Inferior parietal cortex (tissue), 1 donor: Measurements from ENCODE around the gene ZBTB7C.

Experiments
- DNase-seq: peaks from one replicate; pipeline ENCODE4 v3.0.0-alpha.2; 2016; ENCODE audit errors: extremely low spot score

Gene ZBTB7C

GRCh38 chr18:48256848-48257247 lies 152.3 kb downstream of the ZBTB7C start:
- no peak for DNase-seq

DNA sequence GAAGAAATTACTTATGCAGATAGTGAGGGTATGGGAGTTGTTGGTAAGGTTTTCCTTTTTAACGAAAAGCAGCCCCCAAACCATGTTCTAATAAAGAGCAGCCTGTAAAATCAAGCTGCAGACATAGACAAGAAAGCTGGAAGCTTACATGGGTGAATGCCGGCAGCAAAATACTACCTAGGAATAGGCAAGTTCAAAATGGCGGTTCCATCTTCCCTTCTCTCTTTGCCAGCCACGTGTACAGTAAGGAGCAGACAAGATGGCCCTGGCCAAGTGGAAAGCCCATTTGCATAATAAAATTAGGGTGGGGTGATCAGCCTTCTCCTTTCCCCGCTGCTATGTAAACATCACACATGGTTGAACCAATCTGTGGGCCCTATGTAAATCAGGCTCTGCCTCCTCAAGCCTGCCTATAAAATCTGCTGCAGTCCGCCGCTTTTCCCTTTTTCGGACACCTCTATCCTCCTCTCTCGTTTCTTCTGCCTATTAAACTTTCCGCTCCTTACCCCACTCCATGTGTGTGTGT lies 155.0 kb downstream of the ZBTB7C start:
- DNase-seq = no peak

GRCh38 chr18:48252525-48252924 lies 156.7 kb downstream of the ZBTB7C start:
- no peak for DNase-seq

DNA sequence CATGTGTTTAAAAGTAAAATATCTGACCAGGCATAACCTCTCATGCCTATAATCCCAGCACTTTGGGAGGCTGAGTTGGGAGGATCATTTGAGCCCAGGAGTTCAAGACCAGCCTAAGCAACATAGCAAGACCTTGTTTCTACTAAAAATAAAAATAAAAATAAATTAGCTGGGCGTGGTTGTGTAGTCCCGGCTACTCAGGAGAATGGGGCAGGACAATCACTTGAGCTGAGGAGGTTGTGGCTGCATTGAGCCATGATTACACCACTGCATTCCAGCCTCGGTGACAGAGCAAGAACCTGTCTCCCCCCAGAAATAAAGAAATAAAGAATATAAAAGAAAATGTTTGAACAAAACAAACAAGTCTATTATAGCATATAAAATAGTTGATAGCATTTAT lies 158.3 kb downstream of the ZBTB7C start:
- DNase-seq = no peak

- DNase-seq = no peak
Observed at GRCh38 chr18:48250362-48250907, 158.7 kb downstream of the ZBTB7C start.

DNA sequence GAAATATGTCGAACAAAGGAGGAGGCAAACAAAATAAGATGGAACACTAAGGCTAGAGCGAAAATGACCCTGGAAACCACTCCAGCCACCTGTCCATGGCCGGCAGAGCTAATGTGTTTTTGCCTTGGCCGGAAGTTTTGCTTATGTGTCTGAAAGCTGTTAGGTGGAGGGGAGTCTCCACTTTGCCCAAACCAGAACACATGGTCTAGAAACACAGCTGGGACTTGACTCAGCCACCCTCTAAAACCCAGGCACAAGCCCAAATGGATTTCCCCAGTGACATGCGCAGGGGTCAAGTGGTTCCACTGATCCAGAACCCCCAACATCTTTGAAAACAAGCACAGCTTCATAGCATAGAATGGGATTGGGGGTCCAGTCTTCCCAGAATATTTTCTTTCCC lies 159.3 kb downstream of the ZBTB7C start:
- DNase-seq = no peak

GRCh38 chr18:48244530-48244929 lies 164.7 kb downstream of the ZBTB7C start:
- DNase-seq = no peak

GRCh38 chr18:48238636-48239035 lies 170.5 kb downstream of the ZBTB7C start:
- no peak for DNase-seq

DNA sequence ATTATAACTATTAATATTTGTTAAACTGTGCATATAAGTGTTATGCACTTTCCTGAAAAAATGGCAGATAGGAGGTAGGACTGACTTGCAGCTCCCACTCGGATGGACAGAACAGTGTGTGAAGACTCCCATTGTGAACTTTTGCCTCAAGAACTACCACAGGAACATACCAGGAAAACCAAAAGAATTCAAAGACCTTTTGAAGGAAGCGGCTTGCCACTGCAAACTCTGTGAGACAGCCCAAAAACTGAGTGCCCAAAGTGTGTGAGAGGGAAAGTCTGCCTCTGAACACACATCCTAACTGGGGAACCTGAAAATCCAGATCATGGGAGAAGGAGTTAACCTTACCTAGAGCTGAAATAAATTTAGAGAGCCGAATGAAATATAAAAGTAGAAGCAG lies 171.0 kb downstream of the ZBTB7C start:
- no peak for DNase-seq

DNA sequence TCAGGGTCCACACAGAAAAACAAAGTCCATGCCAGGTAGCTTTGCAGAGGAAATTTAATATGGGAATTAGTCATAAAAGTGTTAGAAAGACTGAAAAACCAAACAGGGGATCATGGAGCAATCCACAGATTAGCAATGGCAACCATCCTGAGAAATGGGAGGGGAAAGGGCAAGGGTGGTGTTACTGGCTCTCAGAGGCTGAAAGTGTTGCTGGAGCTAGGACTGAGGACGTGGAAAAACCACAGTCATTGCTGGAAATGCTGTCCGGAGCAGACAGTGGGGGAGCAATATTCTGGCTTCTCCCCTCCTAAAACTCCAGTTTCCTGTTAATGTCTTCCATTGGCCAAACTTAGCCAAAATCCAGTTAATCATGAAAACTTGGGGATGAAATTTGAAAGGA lies 172.4 kb downstream of the ZBTB7C start:
- no peak for DNase-seq

- no peak for DNase-seq
Observed at GRCh38 chr18:48230467-48231113, 178.6 kb downstream of the ZBTB7C start.

DNA sequence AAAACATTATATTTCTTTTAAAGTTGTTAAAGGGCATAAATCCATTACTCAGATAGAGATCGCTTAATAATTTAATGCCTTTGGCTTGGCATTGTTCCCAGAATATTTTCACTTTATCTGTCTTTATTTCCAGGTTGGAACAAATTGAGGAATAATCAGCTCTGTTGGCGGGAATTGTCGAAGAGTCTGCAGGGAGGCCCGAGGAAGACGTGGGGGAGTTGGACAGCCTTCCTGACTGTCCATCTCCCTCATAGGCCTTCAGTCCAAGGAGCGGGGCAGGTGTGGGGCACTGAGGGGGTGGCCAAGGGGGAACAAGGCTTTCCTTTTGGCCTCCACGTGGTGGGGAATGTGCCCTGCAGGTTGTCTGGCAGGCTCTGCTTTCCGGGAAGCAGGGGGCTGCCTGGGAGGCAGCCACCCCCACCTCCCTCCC lies 179.6 kb downstream of the ZBTB7C start:
- DNase-seq = no peak

DNA sequence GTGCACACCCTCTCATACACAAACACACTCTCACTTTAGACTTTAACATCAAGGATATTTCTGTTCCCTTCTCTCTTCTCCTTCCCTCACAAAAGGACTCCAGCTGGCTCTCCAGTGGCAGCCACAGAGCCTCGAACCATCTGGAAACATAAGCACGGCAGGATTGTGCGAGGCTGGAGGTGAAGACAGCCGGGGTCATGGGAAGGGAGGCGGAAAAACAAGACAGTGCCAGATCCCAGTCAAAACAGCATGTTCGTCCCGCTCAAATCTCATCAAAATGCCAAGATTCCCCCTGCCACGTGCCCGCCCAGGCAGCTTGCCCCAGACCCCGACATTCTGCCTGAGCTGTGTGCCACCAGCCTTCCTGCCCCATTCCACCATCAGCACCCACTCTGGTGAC lies 180.3 kb downstream of the ZBTB7C start:
- no peak for DNase-seq

- no peak for DNase-seq
Observed at GRCh38 chr18:48228301-48228715, 180.9 kb downstream of the ZBTB7C start.

DNA sequence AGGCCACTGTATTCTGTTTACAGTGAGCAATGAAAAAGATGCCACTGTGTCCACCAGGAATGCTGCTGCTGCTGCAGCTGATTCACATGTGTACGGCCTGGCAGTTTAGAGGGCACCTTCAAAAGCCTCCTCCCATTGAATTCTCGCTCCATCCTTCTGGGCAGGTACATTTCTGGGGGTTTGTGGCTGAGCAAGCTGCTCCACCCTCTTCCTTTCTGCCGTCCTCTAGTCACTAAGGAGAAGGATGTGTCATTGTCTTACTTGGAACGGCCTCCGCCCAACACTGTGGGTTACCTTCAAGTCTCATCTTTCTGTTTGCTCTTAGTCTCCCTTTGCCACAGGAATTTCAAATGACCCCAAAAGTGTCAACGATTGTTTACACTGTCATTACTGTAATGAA lies 182.0 kb downstream of the ZBTB7C start:
- DNase-seq = no peak

GRCh38 chr18:48226401-48226800 lies 182.8 kb downstream of the ZBTB7C start:
- DNase-seq = no peak

GRCh38 chr18:48222118-48222517 lies 187.1 kb downstream of the ZBTB7C start:
- DNase-seq = no peak

DNA sequence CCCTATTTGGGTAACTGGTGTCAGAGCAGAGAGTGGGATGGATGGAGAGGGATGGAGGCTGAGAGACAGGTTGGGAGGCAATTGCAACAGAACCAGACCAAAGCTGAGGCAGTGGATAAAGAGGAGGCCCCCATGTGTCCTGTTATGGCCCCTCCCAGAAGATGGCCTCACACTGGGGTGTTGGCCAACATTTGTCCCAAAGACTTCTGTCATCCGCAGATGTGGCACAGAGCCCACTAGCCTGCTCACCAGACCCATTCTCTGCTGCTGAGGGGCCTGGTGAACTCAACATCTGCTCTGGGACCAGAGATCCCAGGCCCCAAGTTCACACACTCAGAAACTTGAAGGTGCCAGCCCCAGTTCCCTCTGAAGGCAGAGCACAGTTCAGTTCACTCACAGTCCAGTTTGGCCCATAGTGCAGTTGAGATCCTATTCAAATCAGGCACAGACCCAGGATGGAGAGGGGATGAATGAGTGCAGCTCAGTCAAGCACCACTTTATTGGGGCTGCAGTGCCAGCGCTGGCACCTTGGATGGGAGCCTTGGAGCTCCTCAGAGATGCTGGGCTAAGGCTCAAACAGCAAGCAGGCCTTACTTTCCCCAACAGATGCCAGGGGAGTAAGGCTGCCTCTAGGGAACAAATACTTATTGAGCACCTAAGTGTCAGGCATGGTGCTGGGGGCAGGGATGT lies 189.2 kb downstream of the ZBTB7C start:
- no peak for DNase-seq

DNA sequence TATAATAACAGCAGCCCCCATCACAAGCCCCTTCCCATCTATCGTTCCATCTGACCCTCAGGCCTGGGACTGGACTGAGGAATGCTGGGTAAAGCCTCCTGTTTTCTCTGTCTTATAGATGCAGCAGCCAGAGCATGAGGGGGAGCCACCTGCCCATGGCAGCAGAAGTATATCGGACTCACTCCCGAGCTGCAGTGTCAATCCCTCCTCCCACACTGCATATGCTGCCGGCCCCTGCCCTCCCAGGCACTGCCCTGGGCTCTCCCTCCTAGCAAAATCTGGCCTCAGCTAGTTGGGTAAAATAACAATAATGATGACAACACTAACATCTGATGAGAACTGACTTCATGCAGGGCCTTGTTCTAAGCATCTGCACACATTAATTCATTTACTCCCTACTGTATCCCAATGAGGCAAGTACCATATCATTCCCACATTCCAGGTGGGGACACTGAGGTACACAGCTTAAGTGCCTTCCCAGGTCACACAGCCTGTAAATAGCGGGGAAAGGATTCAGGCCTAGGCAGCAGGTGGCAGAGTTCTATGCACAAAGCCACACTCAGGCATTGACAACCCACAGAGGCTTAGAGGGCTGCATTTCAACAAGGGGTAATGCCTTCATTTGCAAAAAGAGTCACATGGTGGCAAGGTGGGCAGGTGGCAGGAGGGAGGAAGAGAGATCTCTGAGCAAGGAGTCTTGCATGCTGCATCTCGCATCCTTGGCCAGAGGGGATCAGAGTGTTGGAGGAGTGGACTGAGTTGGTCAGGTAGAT lies 190.0 kb downstream of the ZBTB7C start:
- DNase-seq = no peak

- no peak for DNase-seq
Observed at GRCh38 chr18:48218285-48219022, 190.7 kb downstream of the ZBTB7C start.
